K562 (cell line): ENCODE measurements around the gene KCNC4. TPM values are rescaled to one million over a fixed set of nuclear protein-coding genes. Genes with fewer than 3 reads are reported as not detected.

Experiments
- ATAC-seq: fragments of 200-7000 bp; cut with Tn5 transposase; 3 replicates; pipeline ENCODE4 v1.9.1; 2020; ENCODE audit warnings: moderate library complexity
- BruUV-seq: library from RNA; stranded (reverse); fragments of 400-500 nt; replicated peaks from 2 replicates; lab custom pipeline; 2021; lab: Mats Ljungman, UMichigan
- CTCF ChIA-PET: fragments of 300-600 bp; formaldehyde crosslinking; extraction: SDS; loops from one replicate; lab custom pipeline; 2021; ENCODE audit warnings: low intra/inter-chr PET ratio; lab: Yijun Ruan, JAX
- POLR2A ChIA-PET: fragments of 300-600, 350-650 bp; sonication (Branson Sonifier 250); formaldehyde crosslinking; extraction: SDS; loops from one replicate; lab custom pipeline; 2021; ENCODE audit warnings: antibody characterized with exemption, inconsistent platforms; lab: Yijun Ruan, JAX
- DNase-seq, 4 experiments: peaks; one replicate each; pipeline versions ENCODE4 v3.0.0 to v3.0.0-alpha.2; 2011 to 2018; ENCODE audit warnings: low spot score in 3 of 4, mixed read lengths in 3 of 4; ENCODE audit errors: extremely low read depth in 1 of 4
- FAIRE-seq: peaks from 2 replicates; lab custom pipeline; 2011; peaks lifted over from hg19 to GRCh38; lab: Jason Lieb, UNC
- H2AFZ ChIP-seq: 2 replicates; pipeline ENCODE4 v1.6.0; 2011; ENCODE audit warnings: low read depth, low read length, control low read depth, inconsistent platforms
- H3K27ac ChIP-seq: fragments of 200-600 bp; 3 replicates; pipeline ENCODE4 v1.8.0; 2011; ENCODE audit warnings: low read depth, mild to moderate bottlenecking, control low read depth, inconsistent platforms, low read length, moderate library complexity, mixed read lengths; ENCODE audit errors: extremely low read depth
- H3K27me3 ChIP-seq, 2 experiments: fragments of 300-600 bp in 1 of 2; 2 replicates in 1 of 2; 3 replicates in 1 of 2; pipeline versions ENCODE4 v1.6.0 to v1.8.0; 2011; ENCODE audit warnings: inconsistent platforms in 2 of 2, low read length in 2 of 2, mild to moderate bottlenecking in 1 of 2, mixed read lengths in 1 of 2, moderate library complexity in 1 of 2; ENCODE audit not compliant: control insufficient read depth in 2 of 2, insufficient read depth in 2 of 2
- H3K36me3 ChIP-seq: fragments of 300-600 bp; 3 replicates; pipeline ENCODE4 v1.8.0; 2011; ENCODE audit warnings: mild to moderate bottlenecking, low read length, inconsistent platforms; ENCODE audit not compliant: control insufficient read depth, insufficient read depth
- H3K4me1 ChIP-seq, 2 experiments: fragments of 200-600 bp in 1 of 2; replicated peaks in 1 of 2; 2 replicates in 1 of 2; 3 replicates in 1 of 2; pipeline versions ENCODE4 v1.5.1 to v1.8.0; 2011; ENCODE audit warnings: inconsistent platforms in 2 of 2, low read length in 2 of 2, mild to moderate bottlenecking in 1 of 2, mixed read lengths in 1 of 2, moderate library complexity in 1 of 2; ENCODE audit not compliant: control insufficient read depth in 2 of 2, insufficient read depth in 2 of 2
- H3K4me2 ChIP-seq: 2 replicates; pipeline ENCODE4 v1.6.1; 2011; ENCODE audit warnings: low read length, control low read depth, inconsistent platforms, mixed read lengths; ENCODE audit not compliant: insufficient read depth
- H3K4me3 ChIP-seq: fragments of 200-600 bp; sonication (generic), shearing (Covaris generic); 2 replicates; pipeline ENCODE4 v1.5.1; 2016; ENCODE audit warnings: control low read depth, inconsistent platforms
- H3K79me2 ChIP-seq: fragments of 200-600 bp; 3 replicates; pipeline ENCODE4 v1.8.0; 2011; ENCODE audit warnings: low read length, inconsistent platforms; ENCODE audit not compliant: control insufficient read depth, insufficient read depth
- H3K9ac ChIP-seq, 2 experiments: 2 replicates each; pipeline versions ENCODE4 v1.6.0 to v1.6.1; 2011; ENCODE audit warnings: low read depth in 2 of 2, low read length in 2 of 2, control low read depth in 1 of 2, inconsistent platforms in 1 of 2, mild to moderate bottlenecking in 1 of 2, mixed read lengths in 1 of 2; ENCODE audit not compliant: insufficient read depth in 1 of 2
- H3K9me1 ChIP-seq: one replicate; pipeline ENCODE4 v1.6.0; 2011; ENCODE audit warnings: inconsistent platforms, mild to moderate bottlenecking, low read length, moderate library complexity; ENCODE audit not compliant: control insufficient read depth, insufficient read depth
- H3K9me3 ChIP-seq: replicated peaks from 2 replicates; pipeline ENCODE4 v1.5.1; 2011; ENCODE audit warnings: low read depth, low read length, inconsistent platforms; ENCODE audit not compliant: control insufficient read depth, insufficient read depth
- H4K20me1 ChIP-seq: replicated peaks from 2 replicates; pipeline ENCODE4 v1.6.1; 2011; ENCODE audit warnings: low read length, inconsistent platforms, mixed read lengths; ENCODE audit not compliant: control insufficient read depth, insufficient read depth
- COPS2 ChIP-seq: fragments of 450-650 bp; conservative IDR thresholded peaks from 2 replicates; pipeline ENCODE4 v1.6.1; 2016; ENCODE audit warnings: mild to moderate bottlenecking, moderate library complexity
- CUX1 ChIP-seq: fragments of 200-800 bp; sonication (Bioruptor generic); IDR thresholded peaks from 2 replicates; pipeline ENCODE4 v1.6.1; 2016; ENCODE audit warnings: missing genetic modification characterization, missing compliant biosample characterization
- FOXA1 ChIP-seq: fragments of 450-650 bp; IDR thresholded peaks from 2 replicates; pipeline ENCODE4 v1.6.1; 2016; ENCODE audit warnings: mild to moderate bottlenecking, borderline replicate concordance
- MEF2A ChIP-seq: IDR thresholded peaks from 2 replicates; pipeline ENCODE4 v1.6.1; 2011; ENCODE audit warnings: low read depth, mild to moderate bottlenecking, low read length, moderate library complexity; ENCODE audit not compliant: control insufficient read depth
- SMARCA5 ChIP-seq: fragments of 450-650 bp; IDR thresholded peaks from 2 replicates; pipeline ENCODE4 v1.6.1; 2016
- WHSC1 ChIP-seq: IDR thresholded peaks from one replicate; pipeline ENCODE4 v1.6.1; 2012; ENCODE audit warnings: low read length, control low read depth, inconsistent platforms
- ZNF639 ChIP-seq, 2 experiments: fragments of 200-800 bp in 1 of 2; sonication (Bioruptor generic) in 1 of 2; sonication (generic) in 1 of 2; formaldehyde crosslinking in 1 of 2; IDR thresholded peaks in 1 of 2; conservative IDR thresholded peaks in 1 of 2; 2 replicates each; pipeline versions ENCODE4 v1.5.0 to v1.6.1; 2016 to 2020; ENCODE audit warnings: missing compliant biosample characterization in 1 of 2, missing genetic modification characterization in 1 of 2, missing genetic modification reagents in 1 of 2
- WGBS: fragments of 100-300 bp; shearing (Covaris generic); methylation state at CpG from one replicate; pipeline ENCODE4 v1.1.6; 2016; ENCODE audit warnings: low coverage, mixed read lengths; ENCODE audit not compliant: insufficient coverage; ENCODE audit errors: missing lambda C conversion rate; 5-methylcytosine and 5-hydroxymethylcytosine counted together
- in situ Hi-C: fragments of 300-500 bp; cut with MboI; formaldehyde crosslinking; loops from 4 replicates; pipeline ENCODE4 v1.15.0; 2018; ENCODE audit warnings: inconsistent platforms, mixed read lengths
- intact Hi-C: fragments of 100-400 bp; cut with micrococcal nuclease; formaldehyde crosslinking; loops from 2 replicates; pipeline ENCODE4 v1.14.2; 2022
- polyA plus RNA-seq, 8 experiments: library from polyadenylated mRNA; depleted of rRNA in 4 of 8; stranded (reverse) in 5 of 8; unstranded in 3 of 8; fragments of >200 nt; fragmentation: Nextera tagmentation in 2 of 8; fragmentation: Illumina TruSeq in 1 of 8; extraction: Ambion mirVana in 2 of 8; extraction: Trizol in 1 of 8; gene quantifications; 2 replicates each; pipeline versions ENCODE4 v1.2.1 to v1.2.3, GENCODE V29; 2011 to 2014; ENCODE audit warnings: inconsistent platforms in 1 of 8, missing spikeins in 1 of 8
- total RNA-seq, 7 experiments: library from RNA; depleted of rRNA in 6 of 7; stranded (reverse); fragments of >200 nt in 6 of 7; fragmentation: Illumina TruSeq in 2 of 7; extraction: Trizol in 2 of 7; gene quantifications; 2 replicates each; pipeline versions ENCODE4 v1.2.1 to v1.2.3, GENCODE V29; 2011 to 2021; ENCODE audit warnings: low replicate concordance in 1 of 7

The KCNC4 gene
- total and polyA plus RNA-seq, 9 of the 15 experiments (the other 6 are each of a cell fraction or from before 2014, with no cell fraction given), result 0.07 to 1.8 (median 0.73) TPM

GRCh38 chr1:110240476-110241210 is 30.5 kb downstream of the KCNC4 start:
- Histone ChIP-seq H3K27ac (no peak overlapping the region), H3K36me3 (no peaks in the 10 kb centered on the region), H3K4me1 (peaks cover 0 to 12% of the 10 kb centered on the region in 2 experiments), H3K79me2 (no peaks in the 10 kb centered on the region), H3K9me3 (no peaks in the 10 kb centered on the region), H3K4me3 (no peak overlapping the region), H4K20me1 (peaks cover 3% of the 10 kb centered on the region; the same call in 1 of the 2 replicates), H3K27me3 (peaks cover 33 to 68% of the 10 kb centered on the region in 2 experiments), H3K4me2 (no peak overlapping the region), H3K9ac (no peak overlapping the region), H3K9me1 (no peaks in the 10 kb centered on the region), H2AFZ (no peak overlapping the region)
- WGBS, result 1% methylated on average over 13 of the region's 13 CpGs
- POLR2A ChIA-PET, result interaction anchor here (0.6 to 1.3 kb wide), 4 partner anchors 8 to 220 kb away, joined by 3 to 7 read pairs (median 4); partner anchors contain the start of gene RBM15
- ATAC-seq (no peak), DNase-seq (no peak), FAIRE-seq (no peak)
- CTCF ChIA-PET, result interaction anchor here (0.6 kb wide), 1 partner anchor 82 kb away, joined by 3 read pairs; no protein-coding TSS in a partner anchor
- no TSS peak for BruUV-seq
- in situ Hi-C loops, result no loop called here
- intact Hi-C loops, result no loop called here
- TF ChIP-seq COPS2 (no peak), ZNF639 (CRISPR knock-in tag; conservative IDR thresholded peaks at IDR 0.05 in 1 of 2, IDR thresholded peaks at IDR 0.05 in 1 of 2) (no peak), MEF2A (no peak), SMARCA5 (no peak), FOXA1 (no peak), CUX1 (CRISPR knock-in tag) (no peak), WHSC1 (no peak)
